Glomerular visceral epithelial cell (primary cell): ENCODE data around the gene TOGARAM2.
"Not testable (repeated sequence)": the region's sequence is repeated elsewhere in the genome, so short reads cannot be mapped to it uniquely, and the experiment has no call there.

Experiments used
- DNase-seq: peaks from one replicate; pipeline ENCODE4 v3.0.0-alpha.2; 2016; ENCODE audit errors: extremely low spot score

Gene TOGARAM2

DNA sequence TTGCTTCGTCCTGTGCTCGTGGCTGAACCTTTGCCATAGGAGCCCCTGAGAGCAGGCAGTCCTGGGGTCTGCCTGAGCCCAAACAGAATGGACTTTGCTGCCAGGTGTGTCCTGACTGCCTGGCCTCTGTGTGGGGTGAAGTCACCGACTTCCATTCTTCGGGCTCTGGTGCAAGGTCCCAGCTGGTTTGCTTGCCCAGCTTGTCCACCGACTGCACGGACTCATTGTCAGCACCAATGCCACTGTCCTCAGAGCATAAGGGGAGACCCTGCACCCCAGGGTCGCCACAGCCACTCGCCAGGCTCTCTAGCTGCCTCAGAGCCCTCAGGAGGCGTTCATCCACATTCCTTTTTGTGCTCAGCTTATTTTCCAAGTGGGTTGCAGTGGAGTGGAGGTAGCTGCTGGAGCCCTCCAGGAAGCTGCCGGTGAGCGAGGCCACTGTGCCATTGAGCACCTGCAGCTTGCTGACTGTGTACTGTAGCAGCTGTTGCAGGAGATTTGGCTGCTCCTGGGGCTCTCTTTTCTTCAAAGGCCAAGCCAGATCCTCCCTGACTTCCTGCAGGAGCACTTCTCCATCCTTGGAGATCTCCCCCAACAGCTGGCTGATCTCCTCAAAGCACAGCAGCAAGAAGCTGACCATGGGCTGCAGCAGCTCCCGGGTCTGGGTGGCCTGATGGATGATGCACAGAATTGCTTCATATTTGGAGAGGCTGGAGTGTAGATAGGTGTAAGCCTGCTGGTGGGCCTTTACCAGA is 92.0 kb downstream of the TOGARAM2 start:
- DNase-seq: no peak

DNA sequence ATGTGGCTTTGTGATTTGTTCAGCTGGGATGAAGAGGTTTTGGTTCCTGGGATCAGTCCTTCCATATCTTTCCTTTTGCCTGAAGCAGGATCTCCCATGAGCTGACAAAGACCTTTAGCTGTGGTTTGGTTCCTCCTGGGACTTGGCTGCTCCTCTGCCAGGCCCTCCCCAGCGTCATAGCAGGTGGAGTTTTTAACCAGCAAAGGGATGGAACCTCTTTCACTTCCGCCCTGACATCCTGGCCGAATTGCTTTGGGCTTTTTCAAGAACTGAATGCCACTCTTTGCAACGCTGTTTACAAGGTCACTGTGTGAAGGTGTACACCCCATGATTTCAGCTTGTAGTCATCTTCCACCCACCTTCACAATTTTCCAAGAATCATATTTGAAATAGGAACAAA is 92.8 kb downstream of the TOGARAM2 start:
- DNase-seq: no peak

DNA sequence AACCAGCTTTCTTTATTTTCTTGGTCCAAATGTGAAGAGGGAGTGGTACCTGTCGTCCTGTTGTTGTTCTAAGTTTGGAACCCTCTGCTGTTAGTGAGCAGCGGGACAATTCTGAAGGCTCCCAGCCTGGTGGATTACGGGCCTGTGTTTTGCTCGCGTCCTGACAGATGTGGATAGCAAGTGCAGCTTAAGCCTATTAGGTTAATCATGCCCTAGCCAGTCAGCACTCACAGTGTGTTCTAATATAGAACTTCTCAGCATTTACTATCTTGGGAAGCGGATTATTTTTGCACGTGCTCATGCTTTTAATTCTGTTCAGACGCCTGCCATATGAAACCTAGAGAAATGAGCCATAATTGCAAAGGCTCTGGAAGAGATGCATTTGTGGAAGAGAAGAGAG is 93.3 kb downstream of the TOGARAM2 start, which contains the start of gene PCARE:
Gene PCARE, minus strand, starts transcription at position 113 of the 400 bp plus-strand sequence. CDS start 262 bp downstream, outside the sequence.
- no peak for DNase-seq

DNA sequence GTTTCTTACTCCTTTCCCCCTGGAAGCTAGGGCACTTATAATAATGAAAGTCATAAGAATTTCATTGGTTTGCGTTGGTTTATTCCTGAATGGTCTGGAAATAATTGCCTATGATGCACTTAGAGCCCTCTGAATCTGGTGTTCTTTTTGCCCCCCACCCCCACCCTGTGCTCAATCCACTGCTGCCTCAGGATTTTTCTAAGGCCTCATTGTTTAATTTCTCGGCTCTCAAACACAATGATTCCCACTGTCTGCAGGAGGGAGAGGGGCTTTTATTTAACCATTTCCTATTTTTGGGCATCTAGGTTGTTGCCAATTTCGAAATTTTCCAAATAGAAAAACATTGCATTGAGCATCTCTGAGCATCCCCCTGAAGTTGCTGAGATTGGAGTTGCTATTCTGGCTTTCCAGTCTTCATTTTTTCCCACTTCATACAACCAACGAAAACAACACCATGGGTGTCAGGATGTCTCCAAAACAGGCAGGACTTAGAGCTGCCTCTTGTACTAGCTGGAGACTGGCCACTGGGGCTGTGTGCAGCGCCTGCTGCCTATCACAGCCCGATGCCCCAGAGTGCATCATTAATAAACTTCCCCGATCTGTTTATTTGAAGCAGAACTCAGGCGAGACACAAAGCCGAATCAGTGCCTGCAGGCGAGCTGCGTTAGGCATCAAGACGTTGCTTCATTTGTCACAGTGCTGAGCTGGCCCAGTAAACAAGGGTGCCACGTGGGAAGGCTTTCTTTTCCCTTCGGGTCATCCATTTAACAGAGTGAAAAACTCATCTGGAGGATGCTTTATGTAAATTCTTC is 95.0 kb downstream of the TOGARAM2 start:
- DNase-seq: no peak

DNA sequence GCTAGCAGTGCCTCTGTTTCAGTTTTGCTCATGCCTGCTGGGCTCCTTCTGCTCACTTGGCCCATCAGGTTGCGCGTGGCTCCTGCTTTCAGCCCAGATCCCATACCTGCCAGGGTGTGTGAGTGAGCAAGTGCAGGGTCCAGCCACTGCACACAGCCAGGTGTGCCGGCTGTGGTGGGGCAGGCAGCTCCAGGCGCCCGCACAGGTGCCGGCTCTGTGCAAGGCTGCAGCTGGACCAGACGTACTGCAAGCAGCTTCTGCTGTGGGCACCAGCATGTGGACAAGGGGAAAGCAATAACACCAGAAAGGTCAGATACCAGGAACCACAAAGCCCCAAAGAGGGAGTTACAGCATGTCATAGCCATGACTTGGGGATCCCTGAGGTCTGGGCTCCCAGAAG is 98.8 kb downstream of the TOGARAM2 start:
- no peak for DNase-seq

DNA sequence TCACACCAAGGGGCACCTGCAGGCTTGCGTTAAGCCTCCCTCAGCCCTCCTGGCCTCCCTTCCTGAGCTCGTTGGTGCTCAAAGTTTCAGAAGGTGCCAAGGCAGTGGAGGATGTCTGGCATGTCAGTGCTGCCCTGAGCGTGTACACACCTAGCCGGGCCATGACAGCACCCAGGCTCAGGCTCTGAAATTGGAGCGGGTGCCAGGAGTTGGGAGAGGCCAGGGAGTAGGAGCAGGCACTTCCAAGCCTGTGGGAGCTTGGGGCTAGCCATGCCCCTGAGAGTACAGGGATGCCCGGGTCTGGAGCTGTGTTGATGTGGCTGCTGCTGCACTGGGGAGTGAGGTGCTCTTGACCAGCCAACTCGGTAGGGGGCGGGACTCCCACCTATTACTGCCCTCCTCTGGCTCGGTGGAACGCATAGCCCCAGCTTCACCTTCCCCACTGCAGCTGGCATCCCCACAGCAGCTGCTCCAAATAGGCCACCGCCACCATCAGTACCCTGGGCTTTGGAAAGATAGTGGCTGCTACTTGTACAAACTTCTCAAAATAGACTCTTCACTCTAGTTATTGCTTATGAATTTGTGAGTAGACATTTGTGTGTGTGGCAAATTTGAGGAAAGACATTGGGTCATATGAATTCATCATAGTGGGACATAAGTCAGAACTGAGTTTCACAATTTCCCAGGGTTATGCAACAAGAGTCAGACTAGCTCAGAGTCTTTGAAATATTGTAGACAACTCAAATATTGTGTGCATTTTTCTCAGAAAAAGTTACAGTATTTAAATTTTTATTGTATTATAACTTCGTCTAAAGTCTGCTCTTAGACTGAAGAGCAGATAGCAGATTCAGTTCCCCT is 100.0 kb downstream of the TOGARAM2 start:
- DNase-seq: no peak

DNA sequence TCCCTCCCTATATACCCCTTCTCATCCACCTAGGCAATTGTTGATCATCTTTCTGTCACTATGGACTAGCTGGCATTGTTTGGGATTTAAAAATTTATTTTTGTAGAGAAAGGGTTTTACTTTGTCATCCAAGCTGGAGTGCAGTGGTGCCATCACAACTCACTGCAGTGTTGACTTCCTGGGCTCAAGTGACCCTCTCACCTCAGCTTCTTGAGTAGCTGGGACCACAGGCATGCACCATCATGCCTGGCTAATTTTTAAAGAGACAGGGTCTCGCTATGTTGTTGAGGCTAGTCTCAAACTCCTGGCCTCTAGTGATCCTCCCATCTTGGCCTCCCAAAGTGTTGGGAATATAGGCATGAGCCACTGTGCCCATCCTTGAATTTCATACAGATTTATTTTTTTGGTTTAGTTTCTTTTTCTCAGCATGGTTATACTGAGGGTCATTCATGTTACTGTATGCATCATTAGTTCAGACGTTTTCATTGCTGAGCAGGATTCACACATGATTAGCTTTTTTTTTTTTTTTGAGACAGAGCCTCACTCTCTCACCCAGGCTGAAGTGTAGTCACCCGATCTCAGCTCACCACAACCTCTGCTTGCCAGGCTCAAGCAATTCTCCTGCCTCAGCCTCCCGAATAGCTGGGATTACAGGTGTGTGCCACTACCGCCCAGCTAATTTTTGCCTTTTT is 101.9 kb downstream of the TOGARAM2 start:
- DNase-seq: peak; percentile 21

DNA sequence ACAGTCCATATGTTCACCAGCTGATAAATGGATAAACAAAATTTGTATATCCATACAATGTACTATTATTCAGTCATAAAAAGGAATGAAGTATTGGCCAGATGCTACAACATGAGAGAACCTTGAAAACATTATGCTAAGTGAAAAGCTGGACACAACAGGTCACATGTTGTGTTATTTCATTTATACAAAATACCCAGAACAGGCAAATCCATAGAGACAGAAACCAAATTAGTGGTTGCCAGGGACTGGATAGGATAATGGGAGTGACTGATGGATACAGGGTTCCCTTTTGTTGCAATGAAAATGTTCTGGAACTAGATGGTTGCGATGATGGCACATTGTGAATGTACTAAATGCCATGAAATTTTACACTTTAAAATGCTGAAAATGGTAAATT is 103.5 kb downstream of the TOGARAM2 start:
- no peak for DNase-seq

DNA sequence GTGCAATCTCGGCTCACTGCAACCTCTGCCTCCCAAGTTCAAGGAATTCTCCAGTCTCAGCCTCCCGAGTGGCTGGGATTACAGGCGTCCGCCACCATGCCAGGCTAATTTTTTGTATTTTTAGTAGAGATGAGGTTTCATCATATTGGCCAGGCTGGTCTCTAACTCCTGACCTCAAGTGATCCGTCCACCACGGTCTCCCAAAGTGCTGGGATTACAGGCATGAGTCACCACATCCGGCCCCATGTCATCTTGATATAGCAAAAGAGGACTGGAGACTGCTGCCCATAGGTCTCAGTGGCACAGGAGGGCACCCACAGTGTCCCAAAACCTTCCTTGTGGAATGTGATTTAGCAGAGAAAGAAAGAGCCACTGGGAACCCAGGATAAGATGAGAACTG is 109.2 kb downstream of the TOGARAM2 start:
- DNase-seq: not testable (repeated sequence)

DNA sequence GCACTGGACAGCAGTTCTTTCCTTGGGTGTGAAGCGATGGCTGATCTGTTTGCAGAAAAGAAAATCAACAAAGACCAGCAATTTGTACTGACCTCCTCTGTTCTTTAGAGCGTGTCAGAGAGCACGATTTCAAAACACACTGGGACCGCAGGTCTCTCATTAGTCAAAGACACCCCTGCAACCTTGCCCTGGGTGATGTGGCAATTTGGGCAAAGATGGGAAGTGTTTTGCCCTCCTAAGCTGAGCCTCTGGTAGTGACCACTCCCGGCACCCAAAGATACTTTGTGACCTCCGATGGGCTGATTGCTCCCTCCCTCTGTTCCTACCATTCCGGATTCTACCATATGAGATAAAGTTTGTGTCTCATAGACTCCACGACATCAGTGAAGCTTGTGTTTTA is 115.9 kb downstream of the TOGARAM2 start:
- no peak for DNase-seq

DNA sequence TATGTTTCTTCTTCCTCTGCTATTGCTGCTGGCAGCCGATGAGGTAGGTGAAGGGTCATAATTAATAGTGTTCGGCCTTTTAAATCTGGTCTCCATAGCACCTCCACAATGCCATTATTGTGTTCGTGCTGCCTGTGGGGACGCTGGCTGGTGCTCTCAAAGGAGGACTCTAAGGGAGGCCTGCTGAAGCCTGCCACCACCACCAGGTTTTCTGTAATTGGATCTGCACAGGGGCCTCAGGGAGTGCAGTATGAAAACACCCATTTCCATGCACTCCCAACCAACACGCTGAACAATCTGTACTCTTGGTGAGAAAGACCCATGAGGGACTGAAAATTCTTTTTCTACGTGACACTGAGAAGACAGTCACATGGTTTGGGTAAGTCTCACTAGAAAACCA is 116.5 kb downstream of the TOGARAM2 start:
- DNase-seq: no peak

DNA sequence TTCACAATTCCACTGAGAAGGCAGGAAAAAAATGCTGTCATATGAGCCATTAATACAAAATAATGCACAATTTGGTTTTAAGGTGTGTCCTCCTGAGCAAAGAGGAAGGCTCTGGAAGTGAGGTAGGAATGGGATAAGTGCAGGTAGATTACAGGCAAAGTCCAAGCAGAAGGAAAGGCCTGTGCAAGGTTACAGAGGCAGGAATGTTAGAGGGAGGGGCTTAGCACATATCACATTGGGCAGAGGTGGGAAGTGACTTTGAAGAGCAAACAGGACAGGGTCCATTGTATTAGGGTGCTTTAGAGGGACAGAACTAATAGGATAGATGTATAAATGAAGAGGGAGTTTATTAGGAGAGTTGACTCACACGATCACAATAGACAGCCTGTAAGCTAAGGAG is 119.5 kb downstream of the TOGARAM2 start:
- DNase-seq: no peak
